GM18907 (cell line): ENCODE measurements around the gene RPP38.

Source experiments
- ATAC-seq: cut with Tn5 transposase; IDR thresholded peaks from one replicate; pipeline ENCODE4 v1.9.1; 2021; ENCODE audit warnings: mild to moderate bottlenecking, moderate library complexity; ENCODE audit not compliant: unreplicated experiment

Gene RPP38

DNA sequence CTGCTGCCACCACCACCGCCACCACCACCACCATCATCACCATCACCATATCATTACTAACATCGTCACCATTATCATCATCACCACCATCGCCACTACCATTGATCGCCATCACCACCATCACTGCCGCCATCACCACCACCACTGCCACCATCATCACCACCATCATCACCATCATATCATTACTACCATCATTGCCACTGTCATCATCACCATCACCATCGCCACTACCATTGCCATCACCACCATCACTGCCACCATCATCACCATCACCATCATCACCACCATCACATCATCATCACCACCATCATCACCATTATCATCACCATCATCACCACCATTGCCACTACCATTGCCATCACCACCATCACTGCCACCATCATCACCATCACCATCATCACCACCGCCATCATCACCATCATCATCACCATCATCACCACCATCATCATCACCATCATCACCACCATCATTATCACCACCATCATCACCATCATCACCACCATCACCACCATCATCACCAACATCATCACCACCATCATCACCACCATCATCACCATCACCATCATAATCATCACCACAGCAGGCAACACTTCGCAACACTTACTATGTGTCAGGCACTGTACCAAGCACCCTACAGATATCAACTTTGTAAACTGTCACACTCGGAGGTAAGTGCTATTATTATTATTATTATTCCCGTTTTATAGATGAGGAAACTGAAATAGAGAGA, 52.1 kb downstream of the RPP38 start:
- ATAC-seq, result no peak

- no peak for ATAC-seq
Measured at GRCh38 chr10:15150563-15150962, 53.4 kb downstream of the RPP38 start.

- no peak for ATAC-seq
Measured at GRCh38 chr10:15152556-15152955, 55.4 kb downstream of the RPP38 start.
